Activated CD8-positive, alpha-beta memory T cell treated with anti-CD3 and anti-CD28 coated beads, Interleukin-2, amount 50 U/mL, for 24 hours (primary cell): ENCODE measurements around the gene CCNA2.

Experiments used
- DNase-seq: peaks from one replicate; pipeline ENCODE4 v3.0.0-alpha.2; 2020; ENCODE audit errors: extremely low read depth

CCNA2 gene

DNA sequence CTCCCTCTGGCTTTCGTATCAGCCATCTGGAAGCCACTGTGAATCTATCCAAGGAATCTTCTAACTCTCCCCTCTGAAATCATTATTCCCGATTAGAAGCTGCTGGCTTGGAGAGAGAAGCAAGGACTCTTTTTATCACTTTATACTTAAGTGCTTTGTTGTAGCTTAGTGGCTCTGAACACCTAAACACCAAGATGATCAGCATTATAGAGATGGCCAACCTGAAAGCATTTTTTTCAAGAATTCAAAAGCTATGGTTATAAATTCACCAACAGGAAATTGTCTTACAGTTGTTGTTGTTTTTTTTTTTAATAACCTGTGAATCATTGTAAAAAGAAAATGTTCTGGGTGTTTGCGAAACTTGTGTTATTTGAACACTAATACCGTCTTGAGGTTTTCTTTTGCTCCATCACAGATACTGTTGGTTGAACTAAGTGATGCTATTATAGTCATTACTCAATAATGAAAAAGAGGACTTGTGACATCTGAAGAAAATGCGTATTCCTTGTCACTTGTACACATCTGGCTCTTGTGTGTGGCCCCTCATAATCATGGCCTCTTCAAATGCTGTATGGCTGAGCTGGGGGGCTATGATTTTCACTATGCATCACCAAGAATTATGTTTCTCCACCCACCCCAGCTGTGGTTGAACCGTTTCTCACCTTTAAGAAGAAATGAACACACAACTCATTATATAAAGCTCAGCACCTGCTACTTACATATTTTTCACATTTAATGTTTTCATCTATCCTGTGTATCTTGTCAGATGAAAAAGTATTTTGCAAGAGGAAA is 46.9 kb downstream of the CCNA2 start:
- no peak for DNase-seq

DNA sequence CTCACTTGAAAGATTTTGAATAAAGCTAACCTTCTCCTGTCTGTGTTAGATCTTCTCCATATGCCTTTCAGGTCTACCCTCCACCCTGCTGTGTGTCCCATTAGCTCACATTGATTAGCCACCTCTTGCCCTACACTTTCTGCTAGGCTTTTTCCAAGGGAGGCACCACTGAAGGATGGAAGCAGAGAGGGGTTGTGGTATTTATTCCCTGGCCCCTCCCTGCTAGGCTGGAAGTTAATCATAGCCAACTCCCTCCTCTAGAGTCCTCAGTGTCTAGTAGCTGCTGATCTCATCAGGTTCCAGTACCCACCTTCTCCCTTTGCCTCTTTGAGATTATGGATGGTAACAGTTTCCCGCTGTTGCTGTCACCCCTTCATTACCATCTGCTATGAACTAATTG is 49.8 kb downstream of the CCNA2 start:
- DNase-seq, result no peak

DNA sequence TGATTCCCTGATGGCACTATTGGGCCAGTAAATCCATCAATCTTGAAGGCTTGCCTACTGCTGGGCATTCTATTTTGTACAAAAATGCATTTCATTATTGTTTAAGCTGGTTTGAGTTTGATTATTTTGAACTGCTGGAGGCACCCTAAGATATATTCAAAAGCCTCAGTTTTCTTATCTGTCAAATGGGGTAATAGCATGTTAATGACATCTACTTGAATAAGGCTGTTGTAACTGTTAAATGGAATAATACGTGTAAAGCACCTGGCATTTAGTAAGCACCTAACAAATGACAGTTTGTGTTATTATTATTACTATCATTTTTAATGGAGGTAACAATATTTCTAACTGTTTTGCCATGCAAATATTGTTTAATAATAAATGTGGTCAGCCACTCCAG is 51.8 kb downstream of the CCNA2 start:
- no peak for DNase-seq

DNA sequence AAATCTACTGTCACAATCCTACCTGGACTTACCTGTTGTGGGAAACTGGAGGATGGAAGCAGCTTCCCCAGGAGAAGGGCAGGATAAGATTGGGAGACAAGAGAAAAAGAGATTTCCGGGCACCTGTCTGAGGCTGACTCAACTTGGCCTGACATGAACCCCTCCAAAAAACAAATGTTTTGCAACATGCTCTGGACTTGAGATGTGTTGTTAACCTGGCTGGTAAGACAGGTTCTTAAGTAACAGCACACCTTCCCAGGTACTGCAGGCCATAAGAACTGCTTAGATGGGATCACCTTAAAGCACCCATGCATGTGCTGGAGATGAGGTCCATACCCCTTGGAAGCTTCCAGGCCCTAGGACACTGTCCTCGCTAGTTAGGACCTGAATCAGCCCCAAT is 54.3 kb downstream of the CCNA2 start:
- DNase-seq, result no peak

DNA sequence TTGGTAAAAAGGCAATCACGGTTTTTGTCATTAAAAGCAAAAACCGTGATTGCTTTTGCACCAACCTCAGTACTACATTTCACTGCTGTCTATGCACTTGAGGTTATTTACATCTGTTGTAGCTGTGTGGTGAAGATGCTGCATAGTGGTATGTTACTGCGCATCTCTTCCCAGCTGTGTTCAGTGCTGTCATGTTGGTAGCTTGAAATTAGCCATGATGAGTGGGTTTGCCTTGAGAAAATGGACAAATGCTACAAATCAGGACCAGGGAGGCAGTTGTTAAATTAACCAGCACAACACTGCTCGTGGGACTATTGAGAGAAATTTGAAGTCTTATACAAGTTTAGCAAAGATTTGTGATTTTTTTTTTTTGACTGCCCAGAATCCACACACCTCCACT is 56.5 kb downstream of the CCNA2 start:
- no peak for DNase-seq
